Right ventricle myocardium inferior (tissue), 1 donor: ENCODE results near the gene PITPNM2. TPM values are rescaled to one million over a fixed set of nuclear protein-coding genes. Genes with fewer than 3 reads are reported as not detected.
"Not testable (repeated sequence)": the region's sequence is repeated elsewhere in the genome, so short reads cannot be mapped to it uniquely, and the experiment has no call there.

Source experiments
- ATAC-seq: fragments of 200-7000 bp; cut with Tn5 transposase; one replicate; pipeline ENCODE4 v1.9.1; 2020; ENCODE audit warnings: mild to moderate bottlenecking, moderate library complexity
- DNase-seq: peaks from one replicate; pipeline ENCODE4 v3.0.0; 2021; ENCODE audit errors: missing footprints
- intact Hi-C: fragments of 100-400 bp; cut with DNase I; formaldehyde crosslinking; loops from one replicate; pipeline ENCODE4 v1.11.0; 2022
- total RNA-seq: library from RNA; stranded (reverse); fragmentation: NEBNext Ultra II Directional; extraction: Animal tissue kit (Norgen Biotek cat#: 25700); gene quantifications from one replicate; pipeline ENCODE4 v1.2.1, GENCODE V29; 2021
- donor health status: DM: no; HTN: yes; CAD: no; lungs with severe emphysema.

Gene PITPNM2
- total RNA-seq, 1 donor from 2014 or later = 19.6 TPM

DNA sequence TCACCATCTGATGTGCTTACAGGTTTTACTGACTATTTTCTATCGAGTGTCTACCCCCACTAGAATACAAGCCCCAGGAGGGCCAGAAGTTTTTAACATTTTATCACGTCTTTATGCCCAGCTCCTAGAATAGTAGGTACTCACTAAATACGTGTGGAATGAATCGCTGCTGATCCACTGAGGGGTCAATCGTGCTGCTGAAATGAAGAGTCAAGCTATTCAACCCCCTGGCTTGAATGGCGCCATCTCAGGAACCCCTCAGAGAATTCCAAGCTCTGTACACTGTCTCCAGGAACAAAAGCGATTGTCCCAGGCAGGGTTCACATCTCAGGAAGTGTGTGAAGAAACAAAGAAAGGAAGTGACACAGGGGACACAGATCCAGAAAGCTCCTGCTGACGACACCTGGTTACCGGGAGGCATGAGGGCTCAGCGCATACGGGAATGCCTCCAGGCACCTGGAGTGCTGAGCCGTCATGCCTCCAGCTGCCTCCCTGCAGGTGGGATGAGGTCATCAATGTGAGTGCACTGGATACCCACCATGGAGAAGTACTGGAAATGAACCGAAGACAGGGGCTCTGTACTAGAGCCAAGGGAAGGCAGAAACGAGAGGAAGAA is 45.6 kb downstream of the PITPNM2 start:
- no peak for DNase-seq
- intact Hi-C loops = loop anchor here (5.0 kb wide), 1 partner anchor 42 kb away; no protein-coding TSS in a partner anchor
- no peak for ATAC-seq

GRCh38 chr12:123104809-123105208 is 46.1 kb downstream of the PITPNM2 start:
- intact Hi-C loops = loop anchor here (5.0 kb wide), 1 partner anchor 42 kb away; no protein-coding TSS in a partner anchor
- DNase-seq = no peak

GRCh38 chr12:123104094-123104493 is 46.8 kb downstream of the PITPNM2 start:
- ATAC-seq, DNase-seq, intact Hi-C loops: not testable (repeated sequence)

More at GRCh38 chr12:123104809-123105208, 46.1 kb downstream of the PITPNM2 start:
- ATAC-seq = no peak

DNA sequence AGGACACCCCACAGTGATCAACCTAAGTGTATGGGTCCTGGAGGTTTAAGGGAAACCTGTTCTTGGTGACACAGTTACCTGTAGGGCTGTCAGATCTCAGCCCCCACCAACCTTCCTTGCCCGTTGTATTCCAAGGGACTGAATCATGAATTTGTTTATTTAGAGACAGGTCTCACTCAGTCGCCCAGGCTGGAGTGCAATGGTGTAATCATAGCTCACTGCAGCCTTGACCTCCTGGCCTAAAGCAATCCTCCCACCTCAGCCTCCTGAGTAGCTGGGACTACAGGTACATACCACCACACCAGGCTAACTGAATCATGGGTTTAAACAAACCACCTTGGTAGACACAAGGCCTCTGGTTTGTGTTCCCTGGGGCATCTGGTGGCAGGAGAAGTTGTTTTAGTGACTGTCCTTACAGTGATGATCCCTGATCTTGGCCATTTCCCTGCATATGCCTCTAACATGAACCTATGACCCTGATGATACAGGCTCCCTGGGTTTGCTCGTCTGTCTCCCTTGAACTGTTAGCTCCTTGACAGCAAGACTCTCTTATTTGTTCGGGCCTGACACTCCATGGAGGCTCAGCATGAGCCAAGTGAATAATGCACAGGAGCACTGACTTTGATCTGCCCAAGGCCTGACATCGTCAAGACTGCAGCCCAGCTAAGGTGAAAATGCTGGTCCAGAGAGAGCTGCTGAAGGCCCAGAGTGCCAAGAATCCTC is 47.9 kb downstream of the PITPNM2 start:
- DNase-seq (no peak), ATAC-seq (no peak)
- intact Hi-C loops = no loop called here

DNA sequence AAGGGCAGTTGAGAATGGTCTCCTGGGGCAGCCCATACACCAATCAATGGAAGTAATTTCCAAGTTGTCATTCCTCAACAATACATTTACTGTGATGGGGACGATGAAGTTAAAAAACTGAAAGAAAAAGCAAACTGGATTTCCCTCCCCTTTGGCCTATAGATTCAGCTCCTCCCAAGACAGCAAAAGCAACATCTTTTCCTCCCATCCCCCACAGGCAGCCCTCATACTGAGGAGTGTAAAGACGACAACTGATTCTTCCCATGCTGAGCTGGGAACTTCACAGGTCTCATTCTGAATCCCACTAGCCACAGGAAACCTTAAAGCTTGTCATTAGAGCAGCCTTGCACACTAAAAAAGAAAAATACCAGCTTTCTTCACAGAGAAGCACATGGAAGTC is 48.5 kb downstream of the PITPNM2 start:
- intact Hi-C loops = no loop called here
- ATAC-seq (no peak), DNase-seq (no peak)

DNA sequence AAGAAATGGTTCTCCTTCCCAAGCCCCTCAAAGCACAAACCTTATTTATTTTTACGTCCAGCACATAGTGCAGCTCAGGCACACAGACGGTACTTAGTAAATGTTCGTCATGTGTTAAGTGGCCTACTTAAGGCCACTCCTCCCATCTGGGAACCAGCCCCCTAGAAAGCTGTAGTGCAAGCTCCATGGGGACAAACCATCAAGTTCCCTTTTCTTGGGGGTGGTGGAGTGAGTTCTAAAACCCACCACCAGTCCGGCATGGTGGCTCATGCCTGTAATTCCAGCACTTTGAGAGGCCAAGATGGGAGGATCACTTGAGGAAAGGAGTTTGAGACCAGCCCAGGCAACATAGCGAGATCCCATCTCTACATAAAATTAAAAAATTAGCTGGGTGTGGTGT is 49.4 kb downstream of the PITPNM2 start:
- no peak for ATAC-seq
- intact Hi-C loops = no loop called here

More for the DNA sequence above, 49.4 kb downstream of the PITPNM2 start:
- DNase-seq = no peak

Other genes with a start within 250 kb of the PITPNM2 start
- gene ABCB9, start 184.6 kb downstream of the PITPNM2 start, total RNA-seq = 4.4 TPM
- gene OGFOD2, start 175.8 kb downstream of the PITPNM2 start, total RNA-seq = 16.2 TPM
- 158 TPM for gene ARL6IP4, start 170.4 kb downstream of the PITPNM2 start, total RNA-seq
- 21.3 TPM for gene MPHOSPH9, start 82.1 kb upstream of the PITPNM2 start, total RNA-seq
- gene MTRFR, start 82.3 kb upstream of the PITPNM2 start, total RNA-seq = 8.1 TPM
- gene CDK2AP1, start 120.8 kb upstream of the PITPNM2 start, total RNA-seq = 74.9 TPM
- 25.8 TPM for gene SBNO1, start 213.8 kb upstream of the PITPNM2 start, total RNA-seq
- 32.7 TPM for gene KMT5A, start 233.0 kb upstream of the PITPNM2 start, total RNA-seq